Stimulated activated CD4-positive, alpha-beta T cell treated with anti-CD3 and anti-CD28 coated beads, Interleukin-4, amount 100 ng/mL, for 48 hours (primary cell): ENCODE data around the gene ADCY6.
"Not testable (repeated sequence)": the region's sequence is repeated elsewhere in the genome, so short reads cannot be mapped to it uniquely, and the experiment has no call there.

Experiments used
- DNase-seq, 2 donors: peaks; one replicate each; pipeline ENCODE4 v3.0.0-alpha.2; 2020; ENCODE audit warnings: low read depth in 2 of 2

ADCY6 gene

DNA sequence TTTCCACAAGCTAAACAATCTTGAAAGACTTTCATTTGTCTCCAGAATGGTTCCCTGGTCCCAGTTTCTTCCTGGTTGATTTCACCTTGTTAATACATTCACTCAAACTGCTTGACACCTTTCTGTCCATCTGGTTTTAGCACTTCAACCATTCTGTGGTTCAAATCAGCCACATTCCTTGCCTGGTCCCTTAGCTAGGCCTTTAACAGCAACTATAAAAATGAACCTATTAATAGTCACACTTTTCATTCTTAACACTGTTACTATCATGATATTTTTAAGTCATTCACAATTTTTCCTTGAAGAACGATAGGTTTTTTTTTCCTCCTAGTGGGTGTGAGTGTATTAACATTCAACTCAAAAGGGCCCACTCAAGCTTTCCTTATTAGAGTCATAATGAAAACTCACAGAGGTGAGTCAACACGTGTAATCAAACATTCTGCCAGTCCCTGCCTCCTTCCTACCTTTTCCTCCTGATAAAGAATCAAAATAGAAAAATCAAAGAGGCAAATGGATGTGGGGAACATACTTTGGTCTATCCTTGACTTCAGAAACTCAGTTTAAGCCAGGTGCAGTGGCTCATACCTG lies 38.0 kb downstream of the ADCY6 start:
- DNase-seq, result no peak

DNA sequence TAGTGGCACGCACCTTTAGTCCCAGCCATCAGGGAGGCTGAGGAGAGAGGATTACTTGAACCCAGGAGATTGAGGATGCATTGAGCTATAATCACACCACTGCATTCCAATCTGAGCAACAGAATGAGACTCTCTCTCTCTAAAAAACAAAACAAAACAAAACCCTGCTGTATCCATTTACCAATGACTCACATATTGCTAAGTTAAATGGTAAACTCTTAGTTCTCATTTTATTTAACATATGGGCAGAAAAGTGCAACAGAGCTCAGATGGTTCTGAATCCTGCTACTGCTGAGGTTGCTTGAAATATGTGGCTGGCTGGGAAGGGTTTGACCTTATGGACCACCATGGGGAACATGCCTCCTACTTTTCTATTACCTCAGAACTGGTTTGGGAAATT lies 38.7 kb downstream of the ADCY6 start:
- no peak for DNase-seq

DNA sequence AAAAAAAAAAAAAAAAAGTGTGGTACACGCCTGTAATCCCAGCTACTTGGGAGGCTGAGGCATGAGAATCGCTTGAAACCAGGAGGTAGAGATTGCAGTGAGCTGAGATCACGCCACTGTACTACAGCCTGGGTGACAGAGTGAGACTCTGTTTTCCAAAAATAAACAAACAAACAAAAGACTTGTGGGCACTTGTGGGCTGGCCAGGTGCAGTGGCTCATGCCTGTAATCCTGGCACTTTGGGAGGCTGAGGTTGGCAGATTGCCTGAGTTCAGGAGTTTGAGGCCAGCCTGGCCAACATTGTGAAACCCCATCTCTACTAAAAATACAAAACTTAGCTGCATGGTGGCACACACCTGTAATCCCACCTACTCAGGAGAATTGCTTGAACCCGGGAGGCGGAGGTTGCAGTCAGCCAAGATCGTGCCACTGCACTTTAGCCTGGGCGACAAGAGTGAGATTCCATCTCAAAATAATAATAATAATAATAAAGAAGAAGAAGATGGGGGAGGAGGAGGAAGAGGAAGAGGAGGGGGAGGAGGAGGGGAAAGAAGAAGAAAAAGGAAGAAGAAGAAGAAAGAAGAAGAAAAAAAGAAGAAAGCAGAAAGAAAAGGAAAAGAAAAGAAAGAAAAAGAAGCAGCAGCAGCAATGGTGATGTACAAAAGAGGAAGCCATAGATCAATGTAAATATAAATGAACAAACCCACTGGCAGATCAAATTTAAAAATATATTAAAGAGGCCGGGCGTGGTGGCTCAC lies 44.5 kb downstream of the ADCY6 start:
- DNase-seq, result no peak

DNA sequence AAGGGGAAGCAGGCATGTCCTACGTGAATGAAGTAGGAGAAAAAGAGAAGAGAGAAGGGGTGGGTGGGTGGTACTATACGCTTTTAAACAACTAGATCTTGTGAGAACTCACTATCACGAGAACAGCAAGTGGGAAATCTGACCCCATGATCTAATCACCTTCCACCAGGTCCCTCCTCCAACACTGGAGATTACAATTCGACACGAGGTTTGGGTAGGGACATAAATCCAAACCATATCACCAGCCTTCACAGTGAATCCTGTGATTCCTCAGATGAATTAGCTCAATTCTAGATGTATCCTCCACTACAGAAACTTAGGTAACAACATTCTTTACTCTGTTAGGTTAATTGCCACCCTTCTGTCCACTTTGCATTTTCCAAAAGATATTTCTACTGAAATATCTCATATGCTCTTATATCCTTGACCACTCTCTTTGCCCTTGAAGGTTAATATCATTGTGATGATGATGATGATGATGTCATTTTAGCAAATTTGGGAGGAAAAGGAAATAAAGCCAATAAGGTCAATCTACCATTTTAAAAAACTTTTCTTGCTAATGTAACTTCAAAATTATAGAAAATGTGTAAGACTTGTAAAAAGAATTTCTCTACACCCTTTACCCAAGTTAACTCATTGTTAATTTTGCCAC lies 49.1 kb downstream of the ADCY6 start:
- DNase-seq, result no peak

DNA sequence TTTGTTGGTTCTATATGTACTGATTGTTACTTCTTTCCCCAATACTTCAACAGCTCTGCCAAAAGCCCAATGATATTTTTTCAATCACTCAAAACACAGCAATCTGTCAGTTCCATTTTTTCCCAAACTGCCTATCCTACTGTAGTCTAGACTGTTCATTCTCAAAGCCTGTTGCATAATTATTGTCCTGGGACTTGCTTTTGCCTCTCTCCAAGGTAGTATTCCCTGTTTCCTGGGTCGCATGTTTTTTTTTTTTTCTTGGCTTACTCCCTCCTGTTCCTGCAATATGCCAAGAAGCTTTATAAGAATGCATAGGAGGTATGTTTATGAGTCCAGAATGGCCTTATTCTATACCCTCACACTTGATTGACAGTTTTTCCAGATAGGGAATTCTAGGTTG lies 52.4 kb downstream of the ADCY6 start:
- DNase-seq, result no peak

DNA sequence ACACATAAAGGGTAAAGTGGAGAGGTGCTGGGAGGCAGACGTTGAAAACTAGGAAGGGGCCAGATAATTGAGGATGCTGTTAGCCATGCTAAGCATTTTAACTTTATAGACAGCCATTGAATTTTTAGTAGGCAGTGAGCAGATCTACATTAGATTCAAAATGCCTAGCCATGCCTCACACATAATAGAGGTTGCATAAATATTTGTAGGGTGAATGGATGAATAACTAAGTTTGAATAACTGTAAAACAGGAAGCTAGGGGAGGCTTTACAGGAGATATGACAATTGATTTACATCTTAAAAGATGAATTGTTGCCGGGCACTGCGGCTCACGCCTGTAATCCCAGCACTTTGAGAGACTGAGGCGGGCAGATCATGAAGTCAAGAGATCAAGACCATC lies 60.1 kb downstream of the ADCY6 start:
- no peak for DNase-seq

DNA sequence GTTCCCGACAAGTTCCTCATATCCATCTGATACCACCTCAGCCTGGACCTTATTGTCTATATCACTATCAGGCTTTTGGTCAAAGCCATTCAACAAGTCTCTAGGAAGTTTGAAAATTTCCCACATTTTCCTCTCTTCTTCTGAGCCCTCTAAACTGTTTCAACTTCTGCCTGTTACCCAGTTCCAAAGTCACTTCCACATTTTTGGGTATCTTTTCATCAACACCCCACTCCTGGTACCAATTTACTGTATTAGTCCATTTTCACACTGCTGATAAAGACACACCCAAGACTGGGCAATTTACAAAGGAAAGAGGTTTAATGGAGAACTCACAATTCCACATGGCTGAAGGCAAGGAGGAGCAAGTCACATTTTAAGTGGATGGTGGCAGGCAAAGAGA lies 68.2 kb downstream of the ADCY6 start:
- not testable (repeated sequence) for DNase-seq

DNA sequence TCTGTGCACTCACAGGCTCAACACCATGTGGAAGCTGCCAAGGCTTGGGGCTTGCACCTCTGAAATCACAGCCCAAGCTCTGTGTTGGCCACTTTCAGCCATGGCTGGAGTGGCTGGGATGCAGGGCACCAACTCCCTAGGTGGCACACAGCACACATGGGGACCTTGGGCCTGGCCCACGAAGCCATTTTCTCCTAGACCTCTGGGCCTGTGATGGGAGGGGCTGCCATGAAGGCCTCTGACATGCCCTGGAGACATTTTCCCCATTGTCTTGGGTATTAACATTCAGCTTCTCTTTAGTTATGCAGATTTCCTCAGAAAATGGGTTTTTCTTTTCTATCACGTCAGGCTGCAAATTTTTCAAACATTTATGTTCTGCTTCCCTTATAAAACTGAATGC lies 68.7 kb downstream of the ADCY6 start:
- not testable (repeated sequence) for DNase-seq

DNA sequence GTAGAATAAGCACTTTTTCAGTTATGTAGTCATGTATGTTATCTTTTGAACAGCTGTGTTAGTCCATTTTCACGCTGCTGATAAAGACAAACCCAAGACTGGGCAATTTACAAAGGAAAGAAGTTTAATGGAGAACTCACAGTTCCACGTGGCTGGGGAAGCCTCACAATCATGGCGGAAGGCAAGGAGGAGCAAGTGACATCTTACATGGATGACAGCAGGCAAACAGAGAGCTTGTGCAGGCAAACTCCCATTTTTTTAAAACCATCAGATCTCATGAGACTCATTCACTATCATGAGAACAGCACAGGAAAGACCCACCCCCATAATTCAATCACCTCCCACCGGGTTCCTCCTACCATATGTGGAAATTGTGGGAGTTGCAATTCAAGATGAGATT lies 69.9 kb downstream of the ADCY6 start:
- DNase-seq, result not testable (repeated sequence)

DNA sequence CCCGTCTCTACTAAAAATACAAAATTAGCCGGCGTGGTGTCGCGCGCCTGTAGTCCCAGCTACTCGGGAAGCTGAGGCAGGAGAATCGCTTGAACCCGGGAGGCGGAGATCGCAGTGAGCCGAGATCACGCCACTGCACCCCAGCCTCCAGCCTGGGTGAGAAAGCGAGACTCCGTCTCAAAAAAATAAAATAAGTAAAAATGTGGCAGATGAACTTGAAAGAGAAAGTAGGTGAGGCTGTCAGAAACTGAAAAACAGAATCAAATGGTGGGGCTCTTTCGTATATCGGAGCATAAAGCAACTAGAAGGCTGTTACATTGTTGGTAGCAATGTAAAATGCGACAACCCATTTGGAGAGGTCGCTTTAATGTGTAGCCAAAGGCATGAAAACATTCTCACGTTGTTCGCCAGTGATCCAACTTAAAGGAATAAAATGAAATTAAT lies 71.6 kb downstream of the ADCY6 start:
- no peak for DNase-seq

DNA sequence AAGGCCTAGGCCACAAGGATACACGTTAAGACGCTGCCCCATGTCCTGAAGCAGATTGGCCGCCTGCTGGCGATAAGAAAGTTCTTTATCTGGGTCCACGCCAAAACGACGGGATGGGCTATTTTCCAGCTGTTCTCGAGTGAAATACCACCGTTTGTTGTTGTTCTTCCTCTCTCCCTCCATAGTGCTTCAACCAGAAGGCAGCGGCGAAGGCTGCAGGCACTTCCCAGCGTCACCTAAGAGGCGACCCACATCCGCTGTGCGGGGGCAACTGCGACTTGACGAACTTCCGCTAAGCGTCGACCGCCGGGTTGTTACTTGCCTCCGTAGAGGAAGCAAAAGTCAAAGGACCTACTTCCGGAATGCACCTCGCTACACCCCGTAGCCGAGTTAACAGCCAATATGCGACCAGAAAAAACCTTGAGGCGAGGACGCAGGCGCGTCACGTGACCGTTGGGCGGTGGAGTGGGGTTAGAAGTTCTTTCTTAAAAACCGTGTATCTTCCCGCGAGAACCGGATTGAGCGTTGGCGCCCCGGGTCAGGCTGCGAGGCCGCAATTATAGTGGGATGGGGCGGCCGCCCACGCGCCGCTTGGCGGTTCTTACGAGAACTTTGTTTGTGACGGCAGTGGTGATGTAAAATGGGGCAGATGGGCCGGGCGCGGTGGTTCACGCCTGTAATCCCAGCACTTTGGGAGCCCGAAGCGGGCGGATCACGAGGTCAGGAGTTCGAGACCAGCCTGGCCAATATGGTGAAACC lies 72.2 kb downstream of the ADCY6 start, which contains the start of gene CCNT1:
Gene CCNT1, minus strand, starts transcription at position 215 of the 759 bp plus-strand sequence. Its CDS starts 32 bp downstream, at position 183.
- peak; percentile 97 to 99 for DNase-seq
